ENCODE data around the gene PDZD2.

The PDZD2 gene

GRCh38 chr5:32123889-32124676 lies 485.2 kb downstream of the PDZD2 start:
- no peak overlapping the region for H3K4me3 ChIP-seq (ENCODE audit: control insufficient read depth, low read depth, low read length)
- TF ChIP-seq CTCF (IDR thresholded peaks at IDR 0.05; ENCODE audit: control insufficient read depth, insufficient read depth, low read depth, low read length, missing control alignments): no peak
- no peak for DNase-seq (ENCODE audit: low read depth)

- H3K4me3 ChIP-seq (ENCODE audit: control insufficient read depth, low read depth, low read length): no peak overlapping the region
- no peak for TF ChIP-seq CTCF (IDR thresholded peaks at IDR 0.05; ENCODE audit: control insufficient read depth, insufficient read depth, low read depth, low read length, missing control alignments)
- DNase-seq (ENCODE audit: low read depth): no peak
These were observed 487.8 kb downstream of the PDZD2 start for GRCh38 chr5:32126691-32127090.

- TF ChIP-seq CTCF (IDR thresholded peaks at IDR 0.05; ENCODE audit: control insufficient read depth, insufficient read depth, low read depth, low read length, missing control alignments): no peak
- H3K4me3 ChIP-seq (ENCODE audit: control insufficient read depth, low read depth, low read length): no peak overlapping the region
- no peak for DNase-seq (ENCODE audit: low read depth)
These were observed 488.8 kb downstream of the PDZD2 start for GRCh38 chr5:32127711-32128110.

- no peak for DNase-seq (ENCODE audit: low read depth)
- no peak for TF ChIP-seq CTCF (IDR thresholded peaks at IDR 0.05; ENCODE audit: control insufficient read depth, insufficient read depth, low read depth, low read length, missing control alignments)
- no peak overlapping the region for H3K4me3 ChIP-seq (ENCODE audit: control insufficient read depth, low read depth, low read length)
These were observed 490.2 kb downstream of the PDZD2 start for GRCh38 chr5:32129074-32129598.

- no peak overlapping the region for H3K4me3 ChIP-seq (ENCODE audit: control insufficient read depth, low read depth, low read length)
- DNase-seq (ENCODE audit: low read depth): no peak
- TF ChIP-seq CTCF (IDR thresholded peaks at IDR 0.05; ENCODE audit: control insufficient read depth, insufficient read depth, low read depth, low read length, missing control alignments): no peak
These were observed 491.9 kb downstream of the PDZD2 start for GRCh38 chr5:32130865-32131264.

- no peak for TF ChIP-seq CTCF (IDR thresholded peaks at IDR 0.05; ENCODE audit: control insufficient read depth, insufficient read depth, low read depth, low read length, missing control alignments)
- H3K4me3 ChIP-seq (ENCODE audit: control insufficient read depth, low read depth, low read length): no peak overlapping the region
- DNase-seq (ENCODE audit: low read depth): no peak
These were observed 492.7 kb downstream of the PDZD2 start for GRCh38 chr5:32131604-32132003.
